MM.1S (cell line): Measurements from ENCODE around the gene NHLRC3.

Experiments
- DNase-seq: peaks from one replicate; pipeline ENCODE4 v3.0.0-alpha.2; 2015
- H2AFZ ChIP-seq: fragments of 300-600 bp; sonication (generic); 2 replicates; pipeline ENCODE4 v1.6.0; 2016; ENCODE audit warnings: antibody characterized with exemption, low read length
- H3F3A ChIP-seq: fragments of 300-600 bp; sonication (generic); 2 replicates; pipeline ENCODE4 v1.6.1; 2016; ENCODE audit warnings: mild to moderate bottlenecking, antibody characterized with exemption, low read length, moderate library complexity, mixed read lengths; ENCODE audit not compliant: insufficient read depth
- H3K27ac ChIP-seq: fragments of 300-600 bp; sonication (generic); 2 replicates; pipeline ENCODE4 v1.5.1; 2016; ENCODE audit warnings: mild to moderate bottlenecking, low read length
- H3K27me3 ChIP-seq: fragments of 300-600 bp; sonication (generic); replicated peaks from 2 replicates; pipeline ENCODE4 v1.6.0; 2016; ENCODE audit warnings: low read length; ENCODE audit not compliant: insufficient read depth
- H3K36me3 ChIP-seq: fragments of 300-600 bp; sonication (generic); replicated peaks from 2 replicates; pipeline ENCODE4 v1.6.1; 2016; ENCODE audit warnings: mild to moderate bottlenecking, low read length, mixed read lengths; ENCODE audit not compliant: insufficient read depth
- H3K4me1 ChIP-seq: fragments of 300-600 bp; sonication (generic); 2 replicates; pipeline ENCODE4 v1.6.1; 2016; ENCODE audit warnings: low read length, mixed read lengths
- H3K4me2 ChIP-seq: fragments of 300-600 bp; sonication (generic); 2 replicates; pipeline ENCODE4 v1.6.0; 2016; ENCODE audit warnings: low read depth, low read length
- H3K4me3 ChIP-seq: fragments of 300-600 bp; sonication (generic); 2 replicates; pipeline ENCODE4 v1.5.1; 2016; ENCODE audit warnings: low read length, mixed read lengths
- H3K79me2 ChIP-seq: fragments of 300-600 bp; sonication (generic); 2 replicates; pipeline ENCODE4 v1.6.1; 2016; ENCODE audit warnings: mixed run types, low read length, mixed read lengths
- H3K9ac ChIP-seq: fragments of 300-600 bp; sonication (generic); 2 replicates; pipeline ENCODE4 v1.6.1; 2016; ENCODE audit warnings: low read length, mixed read lengths
- H3K9me2 ChIP-seq: fragments of 300-600 bp; sonication (generic); replicated peaks from 2 replicates; pipeline ENCODE4 v1.6.1; 2016; ENCODE audit warnings: mild to moderate bottlenecking, low read length, mixed read lengths; ENCODE audit not compliant: insufficient read depth
- H3K9me3 ChIP-seq: fragments of 300-600 bp; sonication (generic); replicated peaks from 2 replicates; pipeline ENCODE4 v1.6.1; 2016; ENCODE audit warnings: mild to moderate bottlenecking, low read length, mixed read lengths; ENCODE audit not compliant: insufficient read depth
- H4K20me1 ChIP-seq: fragments of 300-600 bp; sonication (generic); 2 replicates; pipeline ENCODE4 v1.6.1; 2016; ENCODE audit warnings: mild to moderate bottlenecking, low read length, moderate library complexity, mixed read lengths; ENCODE audit not compliant: insufficient read depth
- CTCF ChIP-seq: fragments of 300-600 bp; sonication (generic); IDR thresholded peaks from 2 replicates; pipeline ENCODE4 v1.5.1; 2016; ENCODE audit warnings: antibody characterized with exemption, low read length, mixed read lengths
- EZH2 ChIP-seq: fragments of 300-600 bp; sonication (generic); optimal IDR thresholded peaks from 2 replicates; pipeline ENCODE3; 2017; ENCODE audit warnings: low read depth, mild to moderate bottlenecking, antibody characterized with exemption, low read length, mixed read lengths
- EZH2phosphoT487 ChIP-seq: fragments of 300-600 bp; sonication (generic); IDR thresholded peaks from 2 replicates; pipeline ENCODE4 v1.6.1; 2018; ENCODE audit warnings: antibody characterized with exemption, low read length

The NHLRC3 gene

GRCh38 chr13:39095500-39095899 is 57.2 kb downstream of the NHLRC3 start:
- no peak for DNase-seq
- Histone ChIP-seq H3K4me3 (no peak overlapping the region), H3K36me3 (no peaks in the 10 kb centered on the region), H3K27me3 (no peaks in the 10 kb centered on the region), H3K79me2 (no peaks in the 10 kb centered on the region), H3K9me2 (no peaks in the 10 kb centered on the region), H2AFZ (no peak overlapping the region), H3K4me2 (no peak overlapping the region), H3K9ac (no peak overlapping the region), H3K9me3 (no peaks in the 10 kb centered on the region), H3K4me1 (peaks cover 6% of the 10 kb centered on the region; the same call in 1 of the 2 replicates), H4K20me1 (no peaks in the 10 kb centered on the region), H3F3A (no peaks in the 10 kb centered on the region), H3K27ac (no peak overlapping the region)
- TF ChIP-seq EZH2phosphoT487 (no peak), CTCF (no peak), EZH2 (no peak)

- H2AFZ ChIP-seq, result no peak overlapping the region
- no peaks in the 10 kb centered on the region for H4K20me1 ChIP-seq
- H3K36me3 ChIP-seq, result no peaks in the 10 kb centered on the region
- TF ChIP-seq EZH2phosphoT487 (no peak), EZH2 (no peak), CTCF (no peak)
- no peaks in the 10 kb centered on the region for H3K27me3 ChIP-seq
- no peaks in the 10 kb centered on the region for H3F3A ChIP-seq
- H3K9ac ChIP-seq, result no peak overlapping the region
- no peaks in the 10 kb centered on the region for H3K9me2 ChIP-seq
- no peaks in the 10 kb centered on the region for H3K9me3 ChIP-seq
- no peak overlapping the region for H3K4me2 ChIP-seq
- DNase-seq, result no peak
- no peak overlapping the region for H3K4me3 ChIP-seq
- H3K27ac ChIP-seq, result no peak overlapping the region
- H3K4me1 ChIP-seq, result peaks cover 6% of the 10 kb centered on the region; the same call in 1 of the 2 replicates
- no peaks in the 10 kb centered on the region for H3K79me2 ChIP-seq
These were observed 61.0 kb downstream of the NHLRC3 start for GRCh38 chr13:39099231-39099630.
